Measurements from ENCODE around the gene SPRN. TPM values are rescaled to one million over a fixed set of nuclear protein-coding genes. Genes with fewer than 3 reads are reported as not detected.
"Not testable (repeated sequence)": the region's sequence is repeated elsewhere in the genome, so short reads cannot be mapped to it uniquely, and the experiment has no call there.

SPRN gene
- not detected in 2 replicates for total RNA-seq

- not testable (repeated sequence) for DNase-seq (ENCODE audit: low read depth in 2 of 2)
These were observed at the start of gene SPRN for GRCh38 chr10:133424601-133425000. Gene SPRN (minus strand): TSS chr10:133424625. CDS start chr10:133423681, 944 bp downstream.

- DNase-seq (ENCODE audit: low read depth in 2 of 2) = no peak
These were observed 49.6 kb upstream of the SPRN start for GRCh38 chr10:133474027-133474426.

GRCh38 chr10:133473270-133473669 is 48.8 kb upstream of the SPRN start:
- DNase-seq (ENCODE audit: low read depth in 2 of 2) = no peak

- DNase-seq (ENCODE audit: low read depth in 2 of 2) = no peak
These were observed 47.1 kb upstream of the SPRN start for GRCh38 chr10:133471300-133472109.

- DNase-seq (ENCODE audit: low read depth in 2 of 2) = not testable (repeated sequence)
These were observed 44.8 kb upstream of the SPRN start for GRCh38 chr10:133469205-133469604.

- DNase-seq (ENCODE audit: low read depth in 2 of 2) = no peak
These were observed 43.0 kb upstream of the SPRN start for GRCh38 chr10:133467286-133467911.

GRCh38 chr10:133466683-133467275 is 42.4 kb upstream of the SPRN start:
- no peak for DNase-seq (ENCODE audit: low read depth in 2 of 2)

- DNase-seq (ENCODE audit: low read depth in 2 of 2) = no peak
These were observed 41.6 kb upstream of the SPRN start for GRCh38 chr10:133465950-133466474.

GRCh38 chr10:133465191-133465949 is 40.9 kb upstream of the SPRN start:
- no peak for DNase-seq (ENCODE audit: low read depth in 2 of 2)

GRCh38 chr10:133464582-133465031 is 40.2 kb upstream of the SPRN start:
- no peak for DNase-seq (ENCODE audit: low read depth in 2 of 2)

- no peak for DNase-seq (ENCODE audit: low read depth in 2 of 2)
These were observed 38.3 kb upstream of the SPRN start for GRCh38 chr10:133462512-133463305.

- no peak for DNase-seq (ENCODE audit: low read depth in 2 of 2)
These were observed 37.4 kb upstream of the SPRN start for GRCh38 chr10:133461841-133462240.

GRCh38 chr10:133461027-133461426 is 36.6 kb upstream of the SPRN start:
- DNase-seq (ENCODE audit: low read depth in 2 of 2) = no peak

- no peak for DNase-seq (ENCODE audit: low read depth in 2 of 2)
These were observed 35.9 kb upstream of the SPRN start for GRCh38 chr10:133460208-133460769.

- no peak for DNase-seq (ENCODE audit: low read depth in 2 of 2)
These were observed 35.2 kb upstream of the SPRN start for GRCh38 chr10:133459454-133460207.

GRCh38 chr10:133458710-133459453 is 34.5 kb upstream of the SPRN start:
- no peak for DNase-seq (ENCODE audit: low read depth in 2 of 2)

- no peak for DNase-seq (ENCODE audit: low read depth in 2 of 2)
These were observed 33.7 kb upstream of the SPRN start for GRCh38 chr10:133458021-133458709.

Measured in dermis microvascular lymphatic vessel endothelial cell (primary cell).